GM19468 (cell line): ENCODE measurements around the gene DSC1.
"Not testable (repeated sequence)": the region's sequence is repeated elsewhere in the genome, so short reads cannot be mapped to it uniquely, and the experiment has no call there.

Experiments used
- ATAC-seq: cut with Tn5 transposase; IDR thresholded peaks from one replicate; pipeline ENCODE4 v1.9.1; 2021; ENCODE audit warnings: mild to moderate bottlenecking, moderate library complexity, moderate number of reproducible peaks; ENCODE audit not compliant: unreplicated experiment; ENCODE audit errors: extremely low read depth

The DSC1 gene

GRCh38 chr18:31176531-31176930 lies 13.9 kb upstream of the DSC1 start:
- ATAC-seq, result no peak

GRCh38 chr18:31171144-31171839 lies 8.6 kb upstream of the DSC1 start:
- ATAC-seq, result no peak

DNA sequence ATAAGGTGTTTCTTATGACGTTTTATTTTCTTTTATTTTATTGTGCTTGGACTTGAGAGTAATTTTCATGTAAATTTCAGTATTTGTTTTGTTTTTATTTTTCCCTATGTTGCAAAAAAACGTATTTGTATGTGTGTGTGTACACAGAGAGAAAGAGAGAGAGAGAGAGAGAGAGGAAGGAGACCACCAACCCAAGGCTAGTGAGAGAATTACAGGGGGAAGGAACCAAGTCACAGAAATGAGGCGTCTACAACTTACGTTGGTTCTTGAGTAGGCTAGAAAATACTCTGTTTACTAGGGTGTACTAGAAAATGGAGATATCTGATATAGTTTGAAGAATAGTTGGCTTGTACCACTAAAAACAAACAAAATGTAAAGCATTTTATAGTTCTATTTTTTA lies 7.7 kb upstream of the DSC1 start:
- ATAC-seq, result no peak

- no peak for ATAC-seq
Observed at GRCh38 chr18:31162419-31162793, 250 bp downstream of the DSC1 start.

- ATAC-seq, result no peak
Observed at GRCh38 chr18:31161757-31162418, 768 bp downstream of the DSC1 start.

GRCh38 chr18:31156821-31157763 lies 5.6 kb downstream of the DSC1 start:
- ATAC-seq, result no peak

GRCh38 chr18:31155498-31155897 lies 7.2 kb downstream of the DSC1 start:
- ATAC-seq, result no peak

DNA sequence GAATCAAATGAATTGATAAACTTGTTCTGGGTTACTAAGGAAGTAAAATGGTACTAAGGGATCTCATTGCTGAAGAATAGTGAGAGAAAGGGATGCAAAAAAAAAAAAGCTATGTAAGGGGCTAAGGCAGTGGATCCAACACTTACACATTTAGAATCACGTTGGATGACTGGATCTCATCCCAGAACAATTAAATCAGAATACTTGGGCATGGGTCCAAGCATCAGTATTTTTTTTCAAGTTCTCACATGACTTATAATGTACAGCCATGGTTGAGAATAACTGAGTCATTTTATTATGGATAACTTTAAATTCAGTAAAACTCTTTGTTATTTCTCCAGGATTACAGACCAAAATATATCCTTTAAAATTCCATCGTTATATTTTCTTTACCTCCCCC lies 8.5 kb downstream of the DSC1 start:
- ATAC-seq, result no peak

DNA sequence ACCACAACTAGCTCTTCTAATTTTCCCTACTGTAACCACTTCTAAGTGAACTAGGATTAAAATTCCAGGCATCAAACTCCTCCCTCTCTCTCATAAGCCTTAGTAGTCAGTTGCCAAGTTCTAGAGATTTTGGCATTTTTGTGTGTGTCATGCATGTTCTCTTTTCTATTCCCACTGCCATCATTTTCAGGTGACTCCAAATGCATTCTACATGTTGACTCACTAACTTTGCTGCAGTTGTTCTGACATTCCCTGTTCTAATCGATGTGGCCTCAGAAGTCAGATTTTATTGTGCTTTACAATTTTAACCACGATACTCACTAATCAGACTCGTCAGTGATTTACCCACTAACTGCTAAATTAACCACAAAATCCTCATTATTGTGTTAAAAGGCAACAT lies 13.3 kb downstream of the DSC1 start:
- no peak for ATAC-seq

DNA sequence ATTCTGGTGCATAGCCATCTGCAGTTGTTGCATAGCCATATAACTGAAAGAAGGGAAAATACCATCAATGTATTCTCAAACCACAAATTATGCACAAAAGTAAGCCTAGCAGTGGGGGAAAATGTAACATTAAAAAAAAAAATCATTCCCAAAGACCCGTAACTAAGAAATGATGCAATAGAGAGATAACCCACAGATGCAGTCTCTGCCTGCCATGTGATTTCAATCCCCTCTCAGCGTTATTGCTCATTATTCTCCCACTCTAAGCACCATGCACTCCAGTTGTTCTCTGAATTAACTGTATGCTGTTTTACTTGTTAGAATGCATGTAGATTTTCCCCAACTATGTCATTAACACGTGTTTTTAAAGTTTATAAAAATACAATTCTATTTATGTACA lies 14.1 kb downstream of the DSC1 start:
- no peak for ATAC-seq

DNA sequence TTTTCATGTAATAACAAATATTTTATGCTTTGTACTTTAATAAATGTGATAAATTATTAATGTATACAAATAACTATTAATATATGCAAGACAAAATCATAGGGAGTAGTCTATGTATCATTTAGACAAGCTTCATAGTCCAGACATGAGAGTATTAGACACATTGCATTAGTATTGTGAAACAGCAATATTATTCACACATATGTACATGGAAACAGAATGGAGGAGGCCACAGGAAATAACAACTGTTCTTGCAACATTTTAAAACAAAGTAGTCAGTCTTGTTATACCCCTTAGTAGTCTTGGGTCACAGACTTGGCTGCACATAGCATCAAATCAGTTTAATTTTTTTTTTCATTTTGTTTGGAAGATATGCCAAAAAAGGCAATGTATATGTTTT lies 15.8 kb downstream of the DSC1 start:
- no peak for ATAC-seq

DNA sequence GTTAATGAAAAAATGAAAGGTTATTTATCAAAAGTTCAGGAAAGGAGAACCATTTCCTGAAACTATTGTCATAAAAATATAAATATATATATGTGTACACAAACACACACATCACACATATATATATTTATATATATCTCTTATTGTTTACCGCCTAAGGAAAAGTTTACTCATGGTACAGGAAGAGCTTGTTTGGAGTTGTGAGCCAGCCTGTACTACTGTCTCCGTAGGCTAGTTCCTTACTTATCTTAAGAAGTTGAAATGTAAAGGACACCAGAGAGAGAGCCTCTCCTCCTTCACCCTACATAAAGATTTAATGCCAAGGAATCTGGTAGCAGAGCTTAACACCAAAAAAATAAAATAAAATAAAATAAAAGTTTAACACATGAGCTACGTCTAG lies 19.6 kb downstream of the DSC1 start:
- no peak for ATAC-seq

- ATAC-seq, result no peak
Observed at GRCh38 chr18:31138709-31139108, 23.9 kb downstream of the DSC1 start.

DNA sequence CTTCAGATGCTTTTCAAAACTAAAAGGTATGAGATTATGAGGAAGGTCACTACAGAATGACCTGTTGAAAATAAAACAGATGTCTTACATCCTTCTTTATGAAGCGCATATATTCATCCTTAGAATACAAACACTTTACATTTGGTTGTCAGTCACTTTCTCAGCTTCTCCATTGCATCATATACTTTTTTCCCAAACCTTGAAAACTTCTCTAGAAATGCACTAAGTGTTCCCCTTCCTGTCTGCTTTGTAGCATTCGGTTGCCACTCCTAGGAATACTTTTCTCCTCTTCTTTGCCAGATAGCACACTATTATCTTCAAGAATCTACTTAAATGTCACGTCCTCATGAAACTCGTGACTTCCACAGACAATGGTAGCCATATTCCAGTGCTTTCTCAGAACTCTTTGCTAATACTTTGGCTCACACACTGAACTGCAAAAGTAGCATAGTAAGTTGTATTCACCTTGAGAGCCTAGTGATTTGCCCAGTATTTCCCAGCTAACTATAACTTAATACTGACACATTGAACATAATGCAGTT lies 27.6 kb downstream of the DSC1 start:
- ATAC-seq, result no peak

DNA sequence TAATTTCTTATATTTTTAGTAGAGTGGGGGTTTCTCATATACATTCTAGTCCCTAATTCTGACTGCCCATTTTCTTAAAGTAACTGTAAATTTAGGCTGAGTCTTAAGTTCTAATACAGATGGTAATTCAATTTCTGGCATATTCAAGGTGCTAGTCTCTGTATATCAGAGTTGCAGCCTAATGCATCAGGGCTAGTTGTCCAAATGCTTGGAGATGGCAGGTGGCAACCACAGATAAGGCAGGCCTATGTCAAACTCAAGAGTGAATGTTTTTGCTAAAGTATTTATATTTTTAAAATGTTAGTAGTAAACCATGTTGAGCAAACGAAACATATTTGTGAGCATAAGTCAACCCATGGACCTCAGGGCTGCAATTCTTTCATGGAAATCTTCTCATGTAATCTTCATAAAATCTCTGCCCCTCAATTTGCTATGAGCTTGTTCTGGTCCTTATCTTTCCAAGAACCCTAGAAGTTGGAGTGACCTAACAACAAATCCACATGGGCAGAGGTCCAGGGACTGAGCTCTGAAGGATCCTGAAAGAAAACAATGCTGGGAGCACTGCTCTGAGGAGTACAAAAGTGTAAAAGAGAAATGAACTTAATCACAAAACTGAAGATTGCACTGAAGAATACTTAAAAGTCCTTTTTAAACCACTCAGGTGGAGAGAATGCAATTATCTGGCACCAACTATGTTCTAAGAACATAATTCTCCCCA lies 33.1 kb downstream of the DSC1 start:
- no peak for ATAC-seq

- ATAC-seq, result no peak
Observed at GRCh38 chr18:31125878-31126277, 36.8 kb downstream of the DSC1 start.

- ATAC-seq, result not testable (repeated sequence)
Observed at GRCh38 chr18:31123125-31123524, 39.5 kb downstream of the DSC1 start.

- no peak for ATAC-seq
Observed at GRCh38 chr18:31120594-31120993, 42.1 kb downstream of the DSC1 start.

DNA sequence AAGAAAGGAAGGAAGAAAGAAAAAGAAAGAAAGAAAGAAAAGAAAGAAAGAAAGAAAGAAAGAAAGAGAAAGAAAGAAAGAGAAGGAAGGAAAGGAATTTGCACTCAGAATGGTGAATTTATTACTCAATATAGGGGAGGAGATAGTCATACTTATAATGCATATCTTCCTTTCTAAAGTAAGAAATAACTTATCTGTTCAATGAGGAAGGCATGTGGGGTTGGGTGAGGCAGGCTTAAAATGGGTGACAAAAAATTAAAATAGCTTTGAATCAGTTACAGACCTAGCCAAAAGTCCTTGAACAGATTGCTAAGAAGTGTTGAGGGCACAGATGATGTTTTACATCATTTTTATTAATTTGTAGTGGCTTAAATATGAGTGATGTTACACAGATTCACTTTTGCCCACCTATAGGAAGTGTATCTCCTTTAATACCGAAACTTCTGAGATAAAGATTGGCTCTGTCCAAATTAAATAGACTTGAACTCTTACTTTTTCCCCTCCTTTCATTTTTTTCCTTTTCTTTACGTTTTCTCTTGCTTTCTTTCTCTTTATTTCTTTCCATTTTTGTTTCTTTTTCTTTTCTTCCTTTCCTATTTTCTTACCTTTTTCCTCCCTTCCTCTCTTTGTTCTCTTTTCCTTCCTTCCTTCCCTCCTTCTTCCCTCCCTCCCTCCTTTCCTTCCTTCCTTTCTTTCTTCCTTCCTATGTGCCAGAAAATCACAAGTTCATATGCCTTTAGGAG lies 45.6 kb downstream of the DSC1 start:
- no peak for ATAC-seq
